GM23338 (cell line): ENCODE results near the gene CACNA1B. TPM values are rescaled to one million over a fixed set of nuclear protein-coding genes. Genes with fewer than 3 reads are reported as not detected.

ENCODE experiments used
- ATAC-seq: fragments of 200-7000 bp; cut with Tn5 transposase; 3 replicates; pipeline ENCODE4 v1.9.1; 2020
- DNase-seq: peaks from one replicate; pipeline ENCODE4 v3.0.0-alpha.2; 2015; ENCODE audit warnings: low spot score
- H2AFZ ChIP-seq: fragments of 200-600 bp; sonication (generic); 2 replicates; pipeline ENCODE4 v1.8.0; 2016; ENCODE audit warnings: antibody characterized with exemption, mild to moderate bottlenecking, moderate library complexity
- H3F3A ChIP-seq: fragments of 200-600 bp; sonication (generic); replicated peaks from 2 replicates; pipeline ENCODE4 v1.8.0; 2017; ENCODE audit warnings: antibody characterized with exemption, mixed run types, low read depth
- H3K27ac ChIP-seq: fragments of 200-600 bp; sonication (generic); 2 replicates; pipeline ENCODE4 v1.6.1; 2016; ENCODE audit warnings: low read depth
- H3K27me3 ChIP-seq: fragments of 200-600 bp; sonication (generic); 2 replicates; pipeline ENCODE4 v1.8.0; 2016; ENCODE audit warnings: mild to moderate bottlenecking, mixed run types, moderate library complexity; ENCODE audit not compliant: insufficient read depth
- H3K36me3 ChIP-seq: fragments of 200-600 bp; sonication (generic); 2 replicates; pipeline ENCODE4 v1.8.0; 2016; ENCODE audit warnings: mild to moderate bottlenecking; ENCODE audit not compliant: insufficient read depth
- H3K4me1 ChIP-seq: fragments of 200-600 bp; sonication (generic); 2 replicates; pipeline ENCODE4 v1.8.0; 2016; ENCODE audit warnings: mild to moderate bottlenecking, moderate library complexity; ENCODE audit not compliant: insufficient read depth
- H3K4me2 ChIP-seq: fragments of 200-600 bp; sonication (generic); 2 replicates; pipeline ENCODE4 v1.7.1; 2017; ENCODE audit warnings: mixed run types
- H3K4me3 ChIP-seq: fragments of 200-600 bp; sonication (generic); 2 replicates; pipeline ENCODE4 v1.6.1; 2016; ENCODE audit warnings: mixed run types
- H3K79me2 ChIP-seq: fragments of 200-600 bp; sonication (generic); replicated peaks from 2 replicates; pipeline ENCODE4 v1.8.0; 2017; ENCODE audit warnings: mild to moderate bottlenecking; ENCODE audit not compliant: insufficient read depth
- H3K9me2 ChIP-seq: fragments of 200-600 bp; sonication (generic); 2 replicates; pipeline ENCODE4 v1.8.0; 2017; ENCODE audit not compliant: insufficient read depth
- H4K20me1 ChIP-seq: fragments of 200-600 bp; sonication (generic); replicated peaks from 2 replicates; pipeline ENCODE4 v1.8.0; 2017; ENCODE audit warnings: mild to moderate bottlenecking; ENCODE audit not compliant: insufficient read depth
- H3K27ac Mint-ChIP-seq: 2 replicates; pipeline ENCODE4 v1.8.0; 2020; ENCODE audit warnings: inconsistent platforms, mild to moderate bottlenecking, moderate library complexity, mixed read lengths
- H3K27me3 Mint-ChIP-seq: 3 replicates; pipeline ENCODE4 v1.8.0; 2022; ENCODE audit warnings: low read depth, mild to moderate bottlenecking, moderate library complexity, mixed read lengths, inconsistent platforms; ENCODE audit not compliant: insufficient read depth, poor library complexity
- H3K36me3 Mint-ChIP-seq: 3 replicates; pipeline ENCODE4 v1.8.0; 2021; ENCODE audit warnings: low read depth, mild to moderate bottlenecking, inconsistent platforms, moderate library complexity, mixed read lengths
- H3K4me1 Mint-ChIP-seq: 3 replicates; pipeline ENCODE4 v1.8.0; 2020; ENCODE audit warnings: mild to moderate bottlenecking, inconsistent platforms, mixed read lengths
- H3K4me3 Mint-ChIP-seq: 3 replicates; pipeline ENCODE4 v1.8.0; 2021; ENCODE audit warnings: moderate library complexity, mild to moderate bottlenecking, inconsistent platforms, mixed read lengths
- H3K9me3 Mint-ChIP-seq: 3 replicates; pipeline ENCODE4 v1.8.0; 2020; ENCODE audit warnings: moderate library complexity, mild to moderate bottlenecking, inconsistent platforms, mixed read lengths
- CREB1 ChIP-seq: fragments of 250-450 bp; sonication (Bioruptor Pico); IDR thresholded peaks from 2 replicates; pipeline ENCODE4 v1.5.0; 2020; ENCODE audit warnings: low read depth, mild to moderate bottlenecking, moderate library complexity
- CTCF ChIP-seq, 2 experiments: fragments of 200-600 bp in 1 of 2; sonication (generic) in 1 of 2; conservative IDR thresholded peaks; 2 replicates each; pipeline versions ENCODE4 v1.5.1 to v1.6.1; 2016 to 2017; ENCODE audit warnings: antibody characterized with exemption in 2 of 2, low read depth in 2 of 2, mild to moderate bottlenecking in 2 of 2, moderate library complexity in 1 of 2
- ETS1 ChIP-seq: IDR thresholded peaks from 2 replicates; pipeline ENCODE4 v1.6.1; 2016; ENCODE audit warnings: antibody characterized with exemption
- EZH2 ChIP-seq: fragments of 200-600 bp; sonication (generic); IDR thresholded peaks from one replicate; pipeline ENCODE4 v1.8.0; 2017; ENCODE audit warnings: antibody characterized with exemption, mild to moderate bottlenecking, low read depth; ENCODE audit not compliant: unreplicated experiment
- EZH2phosphoT487 ChIP-seq: fragments of 200-600 bp; sonication (generic); IDR thresholded peaks from one replicate; pipeline ENCODE4 v1.8.1; 2018; ENCODE audit warnings: antibody characterized with exemption; ENCODE audit not compliant: unreplicated experiment
- JUNB ChIP-seq: IDR thresholded peaks from one replicate; pipeline ENCODE4 v1.6.1; 2016; ENCODE audit warnings: antibody characterized with exemption; ENCODE audit not compliant: unreplicated experiment
- NANOG ChIP-seq: IDR thresholded peaks from 2 replicates; pipeline ENCODE4 v1.6.1; 2016; ENCODE audit warnings: antibody characterized with exemption, borderline replicate concordance
- POLR2AphosphoS5 ChIP-seq: IDR thresholded peaks from 2 replicates; pipeline ENCODE4 v1.6.1; 2016; ENCODE audit warnings: antibody characterized with exemption, low read depth
- REST ChIP-seq: IDR thresholded peaks from one replicate; pipeline ENCODE4 v1.6.1; 2018; ENCODE audit warnings: antibody characterized with exemption; ENCODE audit not compliant: unreplicated experiment
- STAT1 ChIP-seq: IDR thresholded peaks from one replicate; pipeline ENCODE4 v1.6.1; 2016; ENCODE audit warnings: antibody characterized with exemption; ENCODE audit not compliant: unreplicated experiment
- ZNF114 ChIP-seq: fragments of 250-450 bp; sonication (Bioruptor Pico); IDR thresholded peaks from 2 replicates; pipeline ENCODE4 v1.5.0; 2020; ENCODE audit warnings: mild to moderate bottlenecking, moderate library complexity
- ZNF331 ChIP-seq: fragments of 250-450 bp; sonication (Bioruptor Pico); IDR thresholded peaks from 2 replicates; pipeline ENCODE4 v1.5.0; 2020; ENCODE audit warnings: low read depth, mild to moderate bottlenecking, moderate library complexity
- ZNF462 ChIP-seq: fragments of 250-450 bp; sonication (Bioruptor Pico); IDR thresholded peaks from 2 replicates; pipeline ENCODE4 v1.5.0; 2020; ENCODE audit warnings: mild to moderate bottlenecking, moderate library complexity
- polyA plus RNA-seq: library from polyadenylated mRNA; unstranded; fragments of >200 nt; fragmentation: Nextera tagmentation; extraction: Ambion mirVana; gene quantifications from 2 replicates; pipeline ENCODE4 v1.2.1, GENCODE V29; 2016
- total RNA-seq: library from RNA; depleted of rRNA; stranded (reverse); fragments of >200 nt; shearing (Covaris generic); gene quantifications from 2 replicates; pipeline ENCODE4 v1.2.3, GENCODE V29; 2014

The CACNA1B gene
- total and polyA plus RNA-seq, 2 experiments from 2014 or later: 1.1 to 10.4 TPM

GRCh38 chr9:138072897-138073296 is 195.3 kb downstream of the CACNA1B start:
- Histone ChIP-seq H3K4me1 (peaks cover 28% of the 10 kb centered on the region), H3F3A (0 out of 2 replicates have a peak, but pooled peaks cover 2% of the 10 kb centered on the region), H3K4me2 (no peak overlapping the region), H3K27me3 (no peaks in the 10 kb centered on the region), H3K79me2 (no peaks in the 10 kb centered on the region), H2AFZ (no peak overlapping the region), H3K4me3 (no peak overlapping the region), H3K9me2 (no peaks in the 10 kb centered on the region), H3K36me3 (no peaks in the 10 kb centered on the region), H3K27ac (no peak overlapping the region), H4K20me1 (no peaks in the 10 kb centered on the region)
- DNase-seq (no peak), ATAC-seq (peak; percentile 17; the same call in 2 of the 3 replicates)
- H3K9me3 Mint-ChIP-seq: no peaks in the 10 kb centered on the region
- peaks cover 9% of the 10 kb centered on the region for H3K27me3 Mint-ChIP-seq
- TF ChIP-seq CREB1 (CRISPR knock-in tag): no peak
- TF ChIP-seq ZNF114 (CRISPR knock-in tag): no peak
- no peak for TF ChIP-seq CTCF (conservative IDR thresholded peaks at IDR 0.05; ENCODE audit: low read depth in 2 of 2)
- TF ChIP-seq ZNF331 (CRISPR knock-in tag): no peak
- no peak for TF ChIP-seq EZH2phosphoT487
- no peak for TF ChIP-seq POLR2AphosphoS5
- TF ChIP-seq STAT1: no peak
- TF ChIP-seq REST: no peak
- TF ChIP-seq ETS1: no peak
- no peak for TF ChIP-seq ZNF462 (CRISPR knock-in tag)
- TF ChIP-seq JUNB: no peak
- no peak for TF ChIP-seq NANOG
- TF ChIP-seq EZH2: no peak
- H3K36me3 Mint-ChIP-seq: peaks cover 9% of the 10 kb centered on the region; the same call in 2 of the 3 replicates
- peaks cover 49% of the 10 kb centered on the region for H3K4me1 Mint-ChIP-seq
- H3K4me3 Mint-ChIP-seq: no peak overlapping the region
- no peak overlapping the region for H3K27ac Mint-ChIP-seq
